ENCODE results near the gene ROCK2.

DNA sequence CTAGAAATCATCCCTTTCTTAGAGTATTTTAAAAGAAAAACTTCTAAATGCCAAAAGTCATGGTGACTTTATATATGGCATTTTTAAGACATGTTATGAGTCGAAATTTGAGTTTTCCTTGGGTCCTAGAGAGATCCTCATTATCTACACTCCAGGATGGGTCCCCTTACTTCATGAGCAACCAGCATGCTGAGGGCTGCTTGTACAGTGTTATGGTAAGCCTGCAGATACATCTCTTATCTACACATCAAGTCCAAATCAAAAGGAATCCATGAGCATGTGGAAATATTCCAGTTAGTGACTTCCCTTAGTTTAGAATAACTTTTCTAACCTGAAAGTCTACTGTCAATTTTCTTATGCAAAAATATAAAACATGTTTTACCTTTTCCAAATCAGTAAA lies 130.5 kb downstream of the ROCK2 start:
- TF ChIP-seq CTCF (IDR thresholded peaks at IDR 0.05; ENCODE audit: low read depth, low read length, missing input control) (no peak), GABPA (IDR thresholded peaks at IDR 0.05 in 1 of 2, conservative IDR thresholded peaks at IDR 0.05 in 1 of 2) (no peak), JUND (IDR thresholded peaks at IDR 0.05) (no peak), YY1 (IDR thresholded peaks at IDR 0.05) (no peak), SP1 (IDR thresholded peaks at IDR 0.05) (no peak), TAF1 (conservative IDR thresholded peaks at IDR 0.05) (no peak), ATF3 (IDR thresholded peaks at IDR 0.05) (no peak), RAD21 (IDR thresholded peaks at IDR 0.05) (no peak), RXRA (IDR thresholded peaks at IDR 0.05) (no peak)
- TF ChIP-seq, protein P1, sequence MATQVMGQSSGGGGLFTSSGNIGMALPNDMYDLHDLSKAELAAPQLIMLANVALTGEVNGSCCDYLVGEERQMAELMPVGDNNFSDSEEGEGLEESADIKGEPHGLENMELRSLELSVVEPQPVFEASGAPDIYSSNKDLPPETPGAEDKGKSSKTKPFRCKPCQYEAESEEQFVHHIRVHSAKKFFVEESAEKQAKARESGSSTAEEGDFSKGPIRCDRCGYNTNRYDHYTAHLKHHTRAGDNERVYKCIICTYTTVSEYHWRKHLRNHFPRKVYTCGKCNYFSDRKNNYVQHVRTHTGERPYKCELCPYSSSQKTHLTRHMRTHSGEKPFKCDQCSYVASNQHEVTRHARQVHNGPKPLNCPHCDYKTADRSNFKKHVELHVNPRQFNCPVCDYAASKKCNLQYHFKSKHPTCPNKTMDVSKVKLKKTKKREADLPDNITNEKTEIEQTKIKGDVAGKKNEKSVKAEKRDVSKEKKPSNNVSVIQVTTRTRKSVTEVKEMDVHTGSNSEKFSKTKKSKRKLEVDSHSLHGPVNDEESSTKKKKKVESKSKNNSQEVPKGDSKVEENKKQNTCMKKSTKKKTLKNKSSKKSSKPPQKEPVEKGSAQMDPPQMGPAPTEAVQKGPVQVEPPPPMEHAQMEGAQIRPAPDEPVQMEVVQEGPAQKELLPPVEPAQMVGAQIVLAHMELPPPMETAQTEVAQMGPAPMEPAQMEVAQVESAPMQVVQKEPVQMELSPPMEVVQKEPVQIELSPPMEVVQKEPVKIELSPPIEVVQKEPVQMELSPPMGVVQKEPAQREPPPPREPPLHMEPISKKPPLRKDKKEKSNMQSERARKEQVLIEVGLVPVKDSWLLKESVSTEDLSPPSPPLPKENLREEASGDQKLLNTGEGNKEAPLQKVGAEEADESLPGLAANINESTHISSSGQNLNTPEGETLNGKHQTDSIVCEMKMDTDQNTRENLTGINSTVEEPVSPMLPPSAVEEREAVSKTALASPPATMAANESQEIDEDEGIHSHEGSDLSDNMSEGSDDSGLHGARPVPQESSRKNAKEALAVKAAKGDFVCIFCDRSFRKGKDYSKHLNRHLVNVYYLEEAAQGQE (IDR thresholded peaks at IDR 0.05): no peak
- TF ChIP-seq, protein P2, sequence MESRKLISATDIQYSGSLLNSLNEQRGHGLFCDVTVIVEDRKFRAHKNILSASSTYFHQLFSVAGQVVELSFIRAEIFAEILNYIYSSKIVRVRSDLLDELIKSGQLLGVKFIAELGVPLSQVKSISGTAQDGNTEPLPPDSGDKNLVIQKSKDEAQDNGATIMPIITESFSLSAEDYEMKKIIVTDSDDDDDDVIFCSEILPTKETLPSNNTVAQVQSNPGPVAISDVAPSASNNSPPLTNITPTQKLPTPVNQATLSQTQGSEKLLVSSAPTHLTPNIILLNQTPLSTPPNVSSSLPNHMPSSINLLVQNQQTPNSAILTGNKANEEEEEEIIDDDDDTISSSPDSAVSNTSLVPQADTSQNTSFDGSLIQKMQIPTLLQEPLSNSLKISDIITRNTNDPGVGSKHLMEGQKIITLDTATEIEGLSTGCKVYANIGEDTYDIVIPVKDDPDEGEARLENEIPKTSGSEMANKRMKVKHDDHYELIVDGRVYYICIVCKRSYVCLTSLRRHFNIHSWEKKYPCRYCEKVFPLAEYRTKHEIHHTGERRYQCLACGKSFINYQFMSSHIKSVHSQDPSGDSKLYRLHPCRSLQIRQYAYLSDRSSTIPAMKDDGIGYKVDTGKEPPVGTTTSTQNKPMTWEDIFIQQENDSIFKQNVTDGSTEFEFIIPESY (IDR thresholded peaks at IDR 0.05): no peak
- TF ChIP-seq, protein P3, sequence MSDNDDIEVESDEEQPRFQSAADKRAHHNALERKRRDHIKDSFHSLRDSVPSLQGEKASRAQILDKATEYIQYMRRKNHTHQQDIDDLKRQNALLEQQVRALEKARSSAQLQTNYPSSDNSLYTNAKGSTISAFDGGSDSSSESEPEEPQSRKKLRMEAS (IDR thresholded peaks at IDR 0.05): no peak
